Colonic mucosa (tissue), 4 donors: Measurements from ENCODE around the gene ITPKB. TPM values are rescaled to one million over a fixed set of nuclear protein-coding genes. Genes with fewer than 3 reads are reported as not detected.

ENCODE experiments used
- DNase-seq: peaks from one replicate; pipeline ENCODE4 v3.0.0-alpha.2; 2020
- H3K27ac ChIP-seq: fragments of 200-600 bp; one replicate; pipeline ENCODE4 v1.8.0; 2021
- H3K27me3 ChIP-seq: fragments of 200-600 bp; one replicate; pipeline ENCODE4 v1.8.0; 2021
- H3K36me3 ChIP-seq: fragments of 200-600 bp; one replicate; pipeline ENCODE4 v1.8.0; 2021
- H3K4me1 ChIP-seq: fragments of 200-600 bp; one replicate; pipeline ENCODE4 v1.8.0; 2021; ENCODE audit warnings: mild to moderate bottlenecking
- H3K4me3 ChIP-seq: fragments of 200-600 bp; one replicate; pipeline ENCODE4 v1.8.0; 2021
- H3K9ac ChIP-seq, 2 donors: one replicate each; pipeline ENCODE4 v1.7.0; 2013; ENCODE audit warnings: control low read depth in 2 of 2, low read depth in 2 of 2, low read length in 2 of 2
- H3K9me3 ChIP-seq: fragments of 200-600 bp; one replicate; pipeline ENCODE4 v1.8.0; 2021
- CTCF ChIP-seq: fragments of 200-600 bp; IDR thresholded peaks from one replicate; pipeline ENCODE4 v1.8.0; 2022; ENCODE audit warnings: antibody characterized with exemption, mild to moderate bottlenecking
- intact Hi-C: fragments of 100-400 bp; cut with DNase I; formaldehyde crosslinking; loops from one replicate; pipeline ENCODE4 v1.14.1; 2022
- total RNA-seq, 2 donors: library from RNA; stranded (reverse); fragmentation: NEBNext Ultra II Directional in 1 of 2; extraction: Animal tissue kit (Norgen Biotek cat#: 25700) in 1 of 2; gene quantifications; one replicate each; pipeline ENCODE4 v1.2.1, GENCODE V29; 2021
- donor health status: healthy.
- donor health status: DM: no; HTN: no; CAD: no.
- donor health status: DM: no; HTN: no; CAD: no.

Gene ITPKB
- total RNA-seq, 2 donors from 2014 or later, result 11.6 to 16.9 TPM

GRCh38 chr1:226649244-226649643 is 89.8 kb downstream of the ITPKB start:
- TF ChIP-seq CTCF, result no peak
- no peak overlapping the region for H3K9ac ChIP-seq
- H3K27ac ChIP-seq, result no peak overlapping the region
- peaks cover 5% of the 10 kb centered on the region for H3K36me3 ChIP-seq
- intact Hi-C loops, result no loop called here
- H3K27me3 ChIP-seq, result no peaks in the 10 kb centered on the region
- H3K4me1 ChIP-seq, result peaks cover 4% of the 10 kb centered on the region
- DNase-seq, result no peak
- H3K9me3 ChIP-seq, result no peaks in the 10 kb centered on the region
- no peak overlapping the region for H3K4me3 ChIP-seq

GRCh38 chr1:226648421-226648820 is 90.7 kb downstream of the ITPKB start:
- H3K9me3 ChIP-seq, result no peaks in the 10 kb centered on the region
- peaks cover 4% of the 10 kb centered on the region for H3K4me1 ChIP-seq
- TF ChIP-seq CTCF, result no peak
- H3K4me3 ChIP-seq, result no peak overlapping the region
- H3K27ac ChIP-seq, result no peak overlapping the region
- intact Hi-C loops, result no loop called here
- peaks cover 5% of the 10 kb centered on the region for H3K36me3 ChIP-seq
- no peaks in the 10 kb centered on the region for H3K27me3 ChIP-seq
- no peak overlapping the region for H3K9ac ChIP-seq
- DNase-seq, result no peak

GRCh38 chr1:226647719-226648118 is 91.4 kb downstream of the ITPKB start:
- Histone ChIP-seq H3K9me3 (no peaks in the 10 kb centered on the region), H3K9ac (no peak overlapping the region), H3K36me3 (peaks cover 5% of the 10 kb centered on the region), H3K27me3 (no peaks in the 10 kb centered on the region), H3K27ac (no peak overlapping the region), H3K4me3 (no peak overlapping the region), H3K4me1 (peaks cover 5% of the 10 kb centered on the region)
- no peak for TF ChIP-seq CTCF
- no peak for DNase-seq
- intact Hi-C loops, result no loop called here

GRCh38 chr1:226646870-226647449 is 92.1 kb downstream of the ITPKB start:
- TF ChIP-seq CTCF, result no peak
- Histone ChIP-seq H3K27me3 (no peaks in the 10 kb centered on the region), H3K36me3 (peaks cover 5% of the 10 kb centered on the region), H3K9ac (no peak overlapping the region), H3K9me3 (no peaks in the 10 kb centered on the region), H3K27ac (no peak overlapping the region), H3K4me3 (no peak overlapping the region), H3K4me1 (peaks cover 5% of the 10 kb centered on the region)
- DNase-seq, result no peak
- intact Hi-C loops, result no loop called here

- Histone ChIP-seq H3K9me3 (no peaks in the 10 kb centered on the region), H3K4me1 (peaks cover 5% of the 10 kb centered on the region), H3K4me3 (no peak overlapping the region), H3K27ac (no peak overlapping the region), H3K9ac (no peak overlapping the region), H3K27me3 (no peaks in the 10 kb centered on the region), H3K36me3 (peaks cover 8% of the 10 kb centered on the region)
- intact Hi-C loops, result no loop called here
- DNase-seq, result no peak
- TF ChIP-seq CTCF, result no peak
These were observed 92.8 kb downstream of the ITPKB start for GRCh38 chr1:226646026-226646869.
